HepG2 (cell line): ENCODE measurements around the gene ASB3. TPM values are rescaled to one million over a fixed set of nuclear protein-coding genes. Genes with fewer than 3 reads are reported as not detected.

Source experiments
- ATAC-seq: fragments of 200-7000 bp; cut with Tn5 transposase; 3 replicates; pipeline ENCODE4 v1.9.1; 2020; ENCODE audit warnings: mild to moderate bottlenecking, moderate library complexity
- BruUV-seq: library from RNA; stranded (reverse); fragments of 400-500 nt; replicated peaks from 2 replicates; lab custom pipeline; 2021; lab: Mats Ljungman, UMichigan
- CTCF ChIA-PET: fragments of 300-600 bp; formaldehyde crosslinking; extraction: SDS; loops from one replicate; lab custom pipeline; 2021; ENCODE audit warnings: low total read pairs, inconsistent platforms, low intra/inter-chr PET ratio; lab: Yijun Ruan, JAX
- POLR2A ChIA-PET: fragments of 350-600 bp; sonication (Branson Sonifier 250); formaldehyde crosslinking; loops from one replicate; lab custom pipeline; 2020; ENCODE audit warnings: antibody characterized with exemption, inconsistent platforms; lab: Yijun Ruan, JAX
- DNase-seq: peaks from one replicate; pipeline ENCODE4 v3.0.0-alpha.2; 2015; ENCODE audit warnings: low spot score
- FAIRE-seq: peaks from 3 replicates; lab custom pipeline; 2011; peaks lifted over from hg19 to GRCh38; lab: Jason Lieb, UNC
- H2AFZ ChIP-seq: one replicate; pipeline ENCODE4 v1.6.1; 2011; ENCODE audit warnings: low read length, inconsistent platforms
- H3K27ac ChIP-seq: fragments of 300-600 bp; 3 replicates; pipeline ENCODE4 v1.8.0; 2011; ENCODE audit warnings: mixed run types, mild to moderate bottlenecking, mixed read lengths, low read length, inconsistent platforms; ENCODE audit not compliant: insufficient read depth; ENCODE audit errors: extremely low read length
- H3K27me3 ChIP-seq, 2 experiments: fragments of 200-600 bp in 1 of 2; 2 replicates in 1 of 2; 3 replicates in 1 of 2; pipeline versions ENCODE4 v1.6.0 to v1.8.0; 2011; ENCODE audit warnings: low read length in 2 of 2, mild to moderate bottlenecking in 2 of 2, moderate library complexity in 2 of 2, inconsistent platforms in 1 of 2; ENCODE audit not compliant: insufficient read depth in 2 of 2, control insufficient read depth in 1 of 2
- H3K36me3 ChIP-seq, 2 experiments: fragments of 200-600 bp in 1 of 2; replicated peaks in 1 of 2; 2 replicates in 1 of 2; 3 replicates in 1 of 2; pipeline versions ENCODE4 v1.5.1 to v1.8.0; 2011; ENCODE audit warnings: low read length in 2 of 2, inconsistent platforms in 1 of 2; ENCODE audit not compliant: insufficient read depth in 2 of 2, control insufficient read depth in 1 of 2
- H3K4me1 ChIP-seq: 2 replicates; pipeline ENCODE4 v1.5.1; 2012; ENCODE audit warnings: low read length, inconsistent platforms; ENCODE audit not compliant: insufficient read depth
- H3K4me2 ChIP-seq: 2 replicates; pipeline ENCODE4 v1.6.0; 2011; ENCODE audit warnings: low read depth, low read length, inconsistent platforms
- H3K4me3 ChIP-seq, 3 experiments: fragments of 200-600 bp in 1 of 3; sonication (generic), shearing (Covaris generic) in 1 of 3; replicated peaks in 1 of 3; 2 replicates each; pipeline ENCODE4 v1.5.1; 2011 to 2016; ENCODE audit warnings: low read length in 3 of 3, inconsistent platforms in 2 of 3, low read depth in 2 of 3, mild to moderate bottlenecking in 2 of 3, control low read depth in 1 of 3, mixed read lengths in 1 of 3; ENCODE audit not compliant: insufficient read depth in 1 of 3
- H3K79me2 ChIP-seq: one replicate; pipeline ENCODE4 v1.6.1; 2011; ENCODE audit warnings: low read length, inconsistent platforms; ENCODE audit not compliant: insufficient read depth
- H3K9ac ChIP-seq: 2 replicates; pipeline ENCODE4 v1.6.0; 2011; ENCODE audit warnings: mild to moderate bottlenecking, low read depth, low read length, inconsistent platforms; ENCODE audit not compliant: insufficient read depth
- H3K9me3 ChIP-seq: 2 replicates; pipeline ENCODE4 v1.5.1; 2012; ENCODE audit warnings: mild to moderate bottlenecking, low read length
- H4K20me1 ChIP-seq: 2 replicates; pipeline ENCODE4 v1.6.0; 2011; ENCODE audit warnings: inconsistent platforms, mild to moderate bottlenecking, low read length, moderate library complexity; ENCODE audit not compliant: insufficient read depth
- DNMT1 ChIP-seq: sonication (generic); formaldehyde crosslinking; IDR thresholded peaks from 2 replicates; pipeline ENCODE4 v1.5.1; 2020; ENCODE audit warnings: mild to moderate bottlenecking, missing genetic modification reagents
- PHF20 ChIP-seq: sonication (generic); formaldehyde crosslinking; IDR thresholded peaks from 2 replicates; pipeline ENCODE4 v1.5.0; 2020; ENCODE audit warnings: mild to moderate bottlenecking, missing genetic modification reagents
- RAD51 ChIP-seq: fragments of 450-650 bp; IDR thresholded peaks from 2 replicates; pipeline ENCODE4 v1.6.1; 2016; ENCODE audit warnings: borderline replicate concordance
- RFX5 ChIP-seq: IDR thresholded peaks from 2 replicates; pipeline ENCODE4 v1.6.1; 2011; ENCODE audit warnings: low read depth, low read length, improper control_type of control experiment
- XRCC5 ChIP-seq: fragments of 200-400 bp; formaldehyde crosslinking; optimal IDR thresholded peaks from 2 replicates; pipeline ENCODE3; 2017; ENCODE audit warnings: mild to moderate bottlenecking, low read length
- ZBTB42 ChIP-seq: sonication (generic); formaldehyde crosslinking; IDR thresholded peaks from 2 replicates; pipeline ENCODE4 v1.5.0; 2020; ENCODE audit warnings: mild to moderate bottlenecking, missing genetic modification reagents
- ZNF354B ChIP-seq: sonication (generic); formaldehyde crosslinking; IDR thresholded peaks from 2 replicates; pipeline ENCODE4 v1.8.0; 2022; ENCODE audit warnings: mild to moderate bottlenecking, missing genetic modification reagents
- WGBS: methylation state at CpG from one replicate; pipeline ENCODE4 v1.1.6; 2017; ENCODE audit warnings: low lambda C conversion rate; 5-methylcytosine and 5-hydroxymethylcytosine counted together
- in situ Hi-C: cut with HindIII; loops from 2 replicates; pipeline ENCODE4 v1.10.0; 2017; ENCODE audit warnings: low pct_unique_long_range_greater_than_20kb; ENCODE audit not compliant: extremely low pct_ligation_motif_present
- intact Hi-C: fragments of 100-400 bp; cut with micrococcal nuclease; formaldehyde crosslinking; loops from one replicate; pipeline ENCODE4 v1.10.0; 2022; ENCODE audit not compliant: unreplicated experiment
- polyA plus RNA-seq, 8 experiments: library from polyadenylated mRNA; depleted of rRNA in 3 of 8; stranded (reverse) in 7 of 8; unstranded in 1 of 8; fragments of >200 nt; fragmentation: Illumina TruSeq in 4 of 8; extraction: Trizol in 4 of 8; gene quantifications; 2 replicates each; pipeline versions ENCODE4 v1.2.1 to v1.2.3, GENCODE V29; 2011 to 2016; ENCODE audit warnings: low read depth in 4 of 8, missing spikeins in 1 of 8, mixed read lengths in 1 of 8; ENCODE audit not compliant: insufficient read depth in 1 of 8
- total RNA-seq, 5 experiments: library from RNA; depleted of rRNA; stranded (reverse); fragments of >200 nt; fragmentation: Illumina TruSeq; extraction: Trizol; gene quantifications; 2 replicates each; pipeline ENCODE4 v1.2.3, GENCODE V29; 2016; ENCODE audit warnings: low read depth in 1 of 5
- TF ChIP-seq, protein P1 (sequence below): sonication (generic); formaldehyde crosslinking; IDR thresholded peaks from 2 replicates; pipeline ENCODE4 v1.4.0; 2020; ENCODE audit warnings: mild to moderate bottlenecking, missing genetic modification reagents
- TF ChIP-seq, protein P2 (sequence below): sonication (generic); formaldehyde crosslinking; IDR thresholded peaks from 2 replicates; pipeline ENCODE4 v1.5.1; 2020; ENCODE audit warnings: mild to moderate bottlenecking, moderate library complexity, missing genetic modification reagents

Gene ASB3
- total and polyA plus RNA-seq, 2 of the 13 experiments (the other 11 are each of a cell fraction or from before 2014, with no cell fraction given), result 40.1 to 41.8 TPM

DNA sequence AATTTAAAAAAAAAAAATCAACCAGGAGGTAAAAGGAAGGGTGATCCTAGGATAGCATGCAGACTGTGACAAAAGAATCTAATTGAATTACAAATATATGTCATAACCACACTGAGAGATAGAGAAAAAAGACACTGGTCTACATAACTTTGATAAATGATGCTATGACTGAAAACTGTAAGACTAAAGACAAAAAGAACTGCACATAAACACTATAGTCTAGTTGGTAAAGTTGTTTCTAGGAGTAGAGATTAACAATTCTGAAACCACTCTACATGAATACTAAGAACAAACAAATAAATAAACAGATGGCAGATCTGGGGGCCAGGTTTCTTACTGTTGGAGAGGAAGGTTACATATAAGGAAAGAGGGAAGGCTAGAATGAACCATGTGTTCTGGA, 33.7 kb downstream of the ASB3 start:
- ATAC-seq, result no peak
- H3K4me3 ChIP-seq, result no peak overlapping the region
- no peak overlapping the region for H3K9ac ChIP-seq
- H3K36me3 ChIP-seq, result peaks cover 6 to 28% of the 10 kb centered on the region in 2 experiments
- FAIRE-seq, result no peak
- no peak overlapping the region for H2AFZ ChIP-seq
- no peak overlapping the region for H3K27ac ChIP-seq
- DNase-seq, result no peak
- TF ChIP-seq PHF20, result no peak
- TF ChIP-seq, protein P1, sequence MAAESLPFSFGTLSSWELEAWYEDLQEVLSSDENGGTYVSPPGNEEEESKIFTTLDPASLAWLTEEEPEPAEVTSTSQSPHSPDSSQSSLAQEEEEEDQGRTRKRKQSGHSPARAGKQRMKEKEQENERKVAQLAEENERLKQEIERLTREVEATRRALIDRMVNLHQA, result no peak
- no peak for TF ChIP-seq ZNF354B (CRISPR knock-in tag)
- no peak for TF ChIP-seq XRCC5
- no peak for TF ChIP-seq DNMT1
- TF ChIP-seq RFX5, result no peak
- TF ChIP-seq, all 625 proteins: peak for 0
- Histone ChIP-seq H3K79me2 (no peaks in the 10 kb centered on the region), H4K20me1 (no peaks in the 10 kb centered on the region), H3K27me3 (no peaks in the 10 kb centered on the region), H3K4me2 (no peak overlapping the region), H3K9me3 (no peaks in the 10 kb centered on the region), H3K4me1 (no peaks in the 10 kb centered on the region)
- POLR2A ChIA-PET, result no interaction called here
- intact Hi-C loops, result no loop called here
- in situ Hi-C loops, result no loop called here
- BruUV-seq, result no TSS peak
- CTCF ChIA-PET, result no interaction called here

DNA sequence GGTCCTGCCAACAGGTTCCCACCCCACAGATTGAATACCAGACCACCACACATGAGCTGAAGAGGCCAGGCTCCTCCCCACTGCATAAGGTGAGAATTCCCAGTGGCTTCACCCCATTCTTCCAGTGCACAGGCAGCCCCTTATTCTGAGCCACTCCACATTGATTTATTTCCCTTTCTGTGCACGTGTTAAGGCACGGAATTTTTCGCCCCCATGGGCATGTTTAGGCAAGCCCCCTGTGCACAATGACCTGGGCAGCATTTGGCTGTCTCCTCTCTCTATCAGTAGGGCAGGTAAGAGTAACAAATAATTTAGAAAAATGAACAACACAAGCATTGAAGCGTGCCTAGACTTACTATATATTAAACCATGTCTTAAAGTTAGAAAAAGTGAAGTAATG, 34.4 kb downstream of the ASB3 start:
- CTCF ChIA-PET, result no interaction called here
- WGBS, result 98% methylated on average over 4 of the region's 4 CpGs
- H3K27ac ChIP-seq, result no peak overlapping the region

More for the DNA sequence above, 34.4 kb downstream of the ASB3 start:
- POLR2A ChIA-PET, result no interaction called here
- Histone ChIP-seq H3K4me2 (no peak overlapping the region), H3K79me2 (no peaks in the 10 kb centered on the region), H3K4me3 (no peak overlapping the region), H3K27me3 (no peaks in the 10 kb centered on the region), H3K9me3 (no peaks in the 10 kb centered on the region), H2AFZ (no peak overlapping the region), H4K20me1 (no peaks in the 10 kb centered on the region), H3K9ac (no peak overlapping the region), H3K36me3 (peaks cover 7 to 34% of the 10 kb centered on the region in 2 experiments), H3K4me1 (no peaks in the 10 kb centered on the region)
- ATAC-seq, result no peak
- no peak for FAIRE-seq
- BruUV-seq, result no TSS peak
- TF ChIP-seq, protein P2, sequence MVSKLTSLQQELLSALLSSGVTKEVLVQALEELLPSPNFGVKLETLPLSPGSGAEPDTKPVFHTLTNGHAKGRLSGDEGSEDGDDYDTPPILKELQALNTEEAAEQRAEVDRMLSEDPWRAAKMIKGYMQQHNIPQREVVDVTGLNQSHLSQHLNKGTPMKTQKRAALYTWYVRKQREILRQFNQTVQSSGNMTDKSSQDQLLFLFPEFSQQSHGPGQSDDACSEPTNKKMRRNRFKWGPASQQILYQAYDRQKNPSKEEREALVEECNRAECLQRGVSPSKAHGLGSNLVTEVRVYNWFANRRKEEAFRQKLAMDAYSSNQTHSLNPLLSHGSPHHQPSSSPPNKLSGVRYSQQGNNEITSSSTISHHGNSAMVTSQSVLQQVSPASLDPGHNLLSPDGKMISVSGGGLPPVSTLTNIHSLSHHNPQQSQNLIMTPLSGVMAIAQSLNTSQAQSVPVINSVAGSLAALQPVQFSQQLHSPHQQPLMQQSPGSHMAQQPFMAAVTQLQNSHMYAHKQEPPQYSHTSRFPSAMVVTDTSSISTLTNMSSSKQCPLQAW (CRISPR knock-in tag), result no peak
- no peak for TF ChIP-seq RAD51
- no peak for TF ChIP-seq ZBTB42 (CRISPR knock-in tag)
- intact Hi-C loops, result no loop called here
- no peak for DNase-seq
- in situ Hi-C loops, result no loop called here
